Measurements from ENCODE around the gene NNT. TPM values are rescaled to one million over a fixed set of nuclear protein-coding genes. Genes with fewer than 3 reads are reported as not detected.

Gene NNT
- total RNA-seq, 1 donor from 2014 or later = 40.3 TPM

DNA sequence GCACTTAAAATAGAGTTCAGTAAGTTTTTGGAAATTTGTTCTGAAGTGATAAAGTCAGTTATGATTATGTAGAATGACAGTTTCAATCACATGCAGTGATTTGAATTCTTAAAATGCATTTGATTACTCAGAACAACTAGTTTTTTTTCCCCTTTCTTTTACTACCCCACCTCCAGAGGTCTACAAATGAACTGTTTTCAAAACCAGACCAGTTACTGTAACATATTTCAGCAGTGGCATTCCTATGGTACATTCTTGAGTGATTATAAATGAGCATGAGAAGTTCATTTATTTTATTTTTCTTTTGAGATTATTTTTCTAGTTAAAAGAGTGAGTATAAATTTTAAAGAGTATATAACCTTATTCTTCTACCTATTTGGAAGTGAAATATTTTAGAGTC is 71.6 kb downstream of the NNT start:
- TF ChIP-seq POLR2AphosphoS5 (IDR thresholded peaks at IDR 0.05; ENCODE audit: insufficient read depth in 1 of 2, low read depth in 1 of 2) (no peak), CTCF (IDR thresholded peaks at IDR 0.05) (no peak), POLR2A (IDR thresholded peaks at IDR 0.05) (no peak)
- no peaks in the 10 kb centered on the region for H3K27me3 ChIP-seq
- H3K36me3 ChIP-seq = peaks cover 0 to 5% of the 10 kb centered on the region in 2 donors
- no peaks in the 10 kb centered on the region for H3K9me3 ChIP-seq
- no peak overlapping the region for H3K4me3 ChIP-seq
- H3K4me1 ChIP-seq = no peaks in the 10 kb centered on the region
- intact Hi-C loops (cut with DNase I) = no loop called here
- H3K27ac ChIP-seq = no peak overlapping the region
- DNase-seq (ENCODE audit: extremely low spot score in 2 of 2) = no peak

DNA sequence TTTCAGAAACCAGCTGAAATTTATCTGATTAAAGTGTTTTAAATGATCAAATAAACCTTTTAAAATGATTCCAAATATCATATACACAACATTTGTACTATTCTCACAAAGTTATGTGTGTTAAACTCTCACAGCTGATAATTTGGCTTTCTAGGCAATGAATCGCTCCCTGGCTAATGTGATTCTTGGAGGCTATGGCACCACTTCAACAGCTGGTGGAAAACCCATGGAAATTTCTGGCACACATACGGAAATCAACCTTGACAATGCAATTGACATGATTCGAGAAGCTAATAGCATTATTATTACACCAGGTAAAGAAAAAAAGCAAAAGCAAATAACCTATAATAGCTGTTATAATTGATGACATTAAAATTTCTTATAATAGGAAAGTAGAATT is 72.4 kb downstream of the NNT start:
- Histone ChIP-seq H3K27me3 (no peaks in the 10 kb centered on the region), H3K27ac (no peak overlapping the region), H3K4me1 (no peaks in the 10 kb centered on the region), H3K4me3 (no peak overlapping the region), H3K36me3 (peaks cover 0 to 5% of the 10 kb centered on the region in 2 donors), H3K9me3 (no peaks in the 10 kb centered on the region)
- intact Hi-C loops (cut with DNase I) = no loop called here
- no peak for DNase-seq (ENCODE audit: extremely low spot score in 2 of 2)
- TF ChIP-seq POLR2A (IDR thresholded peaks at IDR 0.05) (no peak), CTCF (IDR thresholded peaks at IDR 0.05) (no peak), POLR2AphosphoS5 (IDR thresholded peaks at IDR 0.05; ENCODE audit: insufficient read depth in 1 of 2, low read depth in 1 of 2) (no peak)

- Histone ChIP-seq H3K36me3 (peaks cover 0 to 5% of the 10 kb centered on the region in 2 donors), H3K4me3 (no peak overlapping the region), H3K27me3 (no peaks in the 10 kb centered on the region), H3K27ac (no peak overlapping the region), H3K9me3 (no peaks in the 10 kb centered on the region), H3K4me1 (no peaks in the 10 kb centered on the region)
- intact Hi-C loops (cut with DNase I) = no loop called here
- DNase-seq (ENCODE audit: extremely low spot score in 2 of 2) = no peak
- TF ChIP-seq CTCF (IDR thresholded peaks at IDR 0.05) (no peak), POLR2A (IDR thresholded peaks at IDR 0.05) (no peak), POLR2AphosphoS5 (IDR thresholded peaks at IDR 0.05; ENCODE audit: insufficient read depth in 1 of 2, low read depth in 1 of 2) (no peak)
Observed at GRCh38 chr5:43676083-43676840, 73.3 kb downstream of the NNT start.

GRCh38 chr5:43677253-43677652 is 74.3 kb downstream of the NNT start:
- intact Hi-C loops (cut with DNase I) = no loop called here
- Histone ChIP-seq H3K4me1 (no peaks in the 10 kb centered on the region), H3K4me3 (no peak overlapping the region), H3K36me3 (peaks cover 0 to 5% of the 10 kb centered on the region in 2 donors), H3K9me3 (no peaks in the 10 kb centered on the region), H3K27ac (no peak overlapping the region), H3K27me3 (no peaks in the 10 kb centered on the region)
- TF ChIP-seq POLR2AphosphoS5 (IDR thresholded peaks at IDR 0.05; ENCODE audit: insufficient read depth in 1 of 2, low read depth in 1 of 2) (no peak), POLR2A (IDR thresholded peaks at IDR 0.05) (no peak), CTCF (IDR thresholded peaks at IDR 0.05) (no peak)
- no peak for DNase-seq (ENCODE audit: extremely low spot score in 2 of 2)

DNA sequence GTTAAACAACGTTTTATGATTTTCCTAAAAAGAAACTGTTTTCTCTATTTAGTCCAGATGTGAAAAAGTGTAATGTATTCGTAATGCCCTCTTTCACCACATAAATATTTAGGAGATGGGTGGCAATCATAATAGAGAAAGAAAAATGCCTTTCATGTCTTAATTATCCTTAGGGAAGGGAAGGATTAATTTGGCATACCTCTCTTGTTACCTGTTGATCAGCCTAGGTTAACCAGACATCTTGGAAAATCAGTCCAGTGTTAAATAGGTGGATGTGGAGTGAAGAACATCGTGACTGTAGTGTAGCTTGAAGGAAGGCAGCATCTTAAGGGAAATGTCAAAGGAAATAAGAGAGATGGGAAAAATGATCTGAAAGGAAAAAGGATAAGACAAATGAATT is 76.2 kb downstream of the NNT start:
- H3K36me3 ChIP-seq = peaks cover 0 to 5% of the 10 kb centered on the region in 2 donors

More for the DNA sequence above, 76.2 kb downstream of the NNT start:
- Histone ChIP-seq H3K4me3 (no peak overlapping the region), H3K27ac (no peak overlapping the region), H3K9me3 (no peaks in the 10 kb centered on the region), H3K27me3 (no peaks in the 10 kb centered on the region), H3K4me1 (peaks cover 13% of the 10 kb centered on the region)
- no peak for TF ChIP-seq CTCF (IDR thresholded peaks at IDR 0.05)
- TF ChIP-seq POLR2A (IDR thresholded peaks at IDR 0.05) = no peak
- TF ChIP-seq POLR2AphosphoS5 (IDR thresholded peaks at IDR 0.05; ENCODE audit: insufficient read depth in 1 of 2, low read depth in 1 of 2) = no peak
- intact Hi-C loops (cut with DNase I) = no loop called here
- no peak for DNase-seq (ENCODE audit: extremely low spot score in 2 of 2)
